ENCODE results near the gene FLT3LG. TPM values are rescaled to one million over a fixed set of nuclear protein-coding genes. Genes with fewer than 3 reads are reported as not detected.

FLT3LG gene
- total RNA-seq, 1 experiment from 2014 or later, result 6.5 TPM

DNA sequence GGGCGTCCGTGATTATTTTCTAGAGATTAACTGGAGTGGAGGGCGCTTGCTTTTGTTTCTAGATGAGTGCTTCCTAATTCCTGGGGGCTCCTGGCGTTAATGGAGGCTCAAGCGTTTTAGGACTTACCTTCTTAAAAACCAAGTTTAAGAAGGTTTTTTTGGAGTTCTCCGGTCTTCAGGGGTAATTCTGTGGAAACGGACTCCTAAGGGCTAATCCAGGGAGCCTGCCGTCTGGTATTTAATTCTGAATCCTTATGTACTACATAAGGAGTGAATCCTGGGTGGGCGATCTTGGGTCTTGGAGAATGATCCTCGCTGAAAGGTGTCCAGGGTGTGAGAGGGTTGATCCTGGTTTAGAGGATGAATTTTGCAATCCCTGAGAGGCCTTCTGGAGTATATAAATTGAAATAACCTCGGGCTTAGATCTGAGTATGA lies 22.6 kb downstream of the FLT3LG start:
- no peak for DNase-seq (ENCODE audit: low spot score)
- intact Hi-C loops (cut with micrococcal nuclease; ENCODE audit: unreplicated experiment), result loop anchor here (2.0 to 10.0 kb wide), 3 partner anchors 44 to 378 kb away; partner anchors contain the start of genes AKT1S1, ALDH16A1, PTOV1 and TBC1D17

DNA sequence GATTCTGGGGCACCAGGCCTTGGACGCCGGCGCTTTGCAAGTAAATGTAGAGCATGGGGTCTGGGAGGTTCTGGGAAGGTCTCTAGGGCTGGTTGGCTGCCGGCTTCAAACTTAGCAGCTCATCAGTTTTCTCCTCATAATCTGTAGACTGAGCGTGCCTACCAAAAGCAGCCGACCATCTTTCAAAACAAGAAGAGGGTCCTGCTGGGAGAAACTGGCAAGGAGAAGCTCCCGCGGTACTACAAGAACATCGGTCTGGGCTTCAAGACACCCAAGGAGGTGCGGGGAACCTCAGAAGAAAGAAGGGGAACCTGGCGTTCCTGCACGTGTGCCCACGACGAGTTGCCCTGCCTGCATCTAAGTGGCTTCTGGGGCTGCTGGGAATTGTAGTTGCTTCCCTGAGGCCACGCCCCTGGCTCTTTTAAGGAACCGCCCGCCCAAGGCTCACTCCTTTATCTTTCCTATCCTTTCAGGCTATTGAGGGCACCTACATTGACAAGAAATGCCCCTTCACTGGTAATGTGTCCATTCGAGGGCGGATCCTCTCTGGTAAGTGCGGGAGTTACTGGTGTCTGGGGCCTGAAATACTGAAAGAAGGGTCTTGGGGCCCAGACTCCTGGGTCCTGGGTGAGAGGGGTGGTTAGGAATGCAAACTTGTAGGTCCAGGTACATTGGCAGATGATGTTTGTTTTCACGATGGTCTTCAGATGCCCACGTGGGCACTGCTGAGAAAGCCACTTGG lies 23.2 kb downstream of the FLT3LG start:
- POLR2A ChIA-PET (ENCODE audit: low non-redundant PET), result no interaction called here
- intact Hi-C loops (cut with micrococcal nuclease; ENCODE audit: unreplicated experiment), result loop anchor here (2.0 to 10.0 kb wide), 3 partner anchors 44 to 378 kb away; partner anchors contain the start of genes AKT1S1, ALDH16A1, PTOV1 and TBC1D17
- no TSS peak for BruUV-seq (replicated peaks)

More for the DNA sequence above, 22.6 kb downstream of the FLT3LG start:
- no peaks in the 10 kb centered on the region for H3K27me3 ChIP-seq (replicated peaks; ENCODE audit: insufficient read depth, low read depth, low read length, poor library complexity)
- peak overlapping the region; percentile 99 for H3K27ac ChIP-seq (ENCODE audit: low read depth, low read length, poor library complexity, severe bottlenecking)
- peaks cover 33% of the 10 kb centered on the region for H3K4me1 ChIP-seq (ENCODE audit: insufficient read depth, low read length, poor library complexity, severe bottlenecking)
- H3K9me3 ChIP-seq (ENCODE audit: low read depth, low read length, poor library complexity, severe bottlenecking), result no peaks in the 10 kb centered on the region
- TF ChIP-seq, protein P1, sequence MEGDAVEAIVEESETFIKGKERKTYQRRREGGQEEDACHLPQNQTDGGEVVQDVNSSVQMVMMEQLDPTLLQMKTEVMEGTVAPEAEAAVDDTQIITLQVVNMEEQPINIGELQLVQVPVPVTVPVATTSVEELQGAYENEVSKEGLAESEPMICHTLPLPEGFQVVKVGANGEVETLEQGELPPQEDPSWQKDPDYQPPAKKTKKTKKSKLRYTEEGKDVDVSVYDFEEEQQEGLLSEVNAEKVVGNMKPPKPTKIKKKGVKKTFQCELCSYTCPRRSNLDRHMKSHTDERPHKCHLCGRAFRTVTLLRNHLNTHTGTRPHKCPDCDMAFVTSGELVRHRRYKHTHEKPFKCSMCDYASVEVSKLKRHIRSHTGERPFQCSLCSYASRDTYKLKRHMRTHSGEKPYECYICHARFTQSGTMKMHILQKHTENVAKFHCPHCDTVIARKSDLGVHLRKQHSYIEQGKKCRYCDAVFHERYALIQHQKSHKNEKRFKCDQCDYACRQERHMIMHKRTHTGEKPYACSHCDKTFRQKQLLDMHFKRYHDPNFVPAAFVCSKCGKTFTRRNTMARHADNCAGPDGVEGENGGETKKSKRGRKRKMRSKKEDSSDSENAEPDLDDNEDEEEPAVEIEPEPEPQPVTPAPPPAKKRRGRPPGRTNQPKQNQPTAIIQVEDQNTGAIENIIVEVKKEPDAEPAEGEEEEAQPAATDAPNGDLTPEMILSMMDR (conservative IDR thresholded peaks at IDR 0.05; ENCODE audit: low read depth, low read length), result no peak
- no peak for TF ChIP-seq EZH2 (IDR thresholded peaks at IDR 0.05; ENCODE audit: borderline replicate concordance, low read depth, low read length, poor library complexity, severe bottlenecking)
- ChIA-PET POLR2A (ENCODE audit: low non-redundant PET) (interaction anchor here (0.6 kb wide), 1 partner anchor 90 kb away, joined by 10 read pairs; no protein-coding TSS in a partner anchor), CTCF (interaction anchor here (1.0 kb wide), 2 partner anchors 10 to 74 kb away, joined by 5 to 6 read pairs; no protein-coding TSS in a partner anchor)
- TSS peak; percentile 78 for BruUV-seq (replicated peaks)
- peak overlapping the region; percentile 82 for H3K4me3 ChIP-seq (ENCODE audit: low read depth, low read length, poor library complexity, severe bottlenecking)
- peaks cover 55% of the 10 kb centered on the region for H3K36me3 ChIP-seq (ENCODE audit: insufficient read depth, low read length, poor library complexity, severe bottlenecking)

DNA sequence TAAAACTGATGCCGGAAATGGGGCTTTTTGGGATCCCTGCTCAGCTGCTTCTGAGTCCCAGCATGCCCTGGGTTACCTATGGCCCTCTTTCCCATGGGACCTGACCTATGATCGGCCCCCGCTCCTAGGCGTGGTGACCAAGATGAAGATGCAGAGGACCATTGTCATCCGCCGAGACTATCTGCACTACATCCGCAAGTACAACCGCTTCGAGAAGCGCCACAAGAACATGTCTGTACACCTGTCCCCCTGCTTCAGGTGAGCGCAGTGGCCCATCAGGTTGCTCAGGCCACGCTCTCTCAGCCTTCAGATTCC lies 23.7 kb downstream of the FLT3LG start:
- no peak for DNase-seq (ENCODE audit: low spot score)
- CTCF ChIA-PET, result no interaction called here
- TF ChIP-seq, protein P1 (conservative IDR thresholded peaks at IDR 0.05; ENCODE audit: low read depth, low read length), result no peak
- no peak for TF ChIP-seq EZH2 (IDR thresholded peaks at IDR 0.05; ENCODE audit: borderline replicate concordance, low read depth, low read length, poor library complexity, severe bottlenecking)
- no TSS peak for BruUV-seq (replicated peaks)
- intact Hi-C loops (cut with micrococcal nuclease; ENCODE audit: unreplicated experiment), result loop anchor here (2.0 to 10.0 kb wide), 3 partner anchors 45 to 377 kb away; partner anchors contain the start of genes AKT1S1, ALDH16A1, PTOV1 and TBC1D17
- H3K9me3 ChIP-seq (ENCODE audit: low read depth, low read length, poor library complexity, severe bottlenecking), result no peaks in the 10 kb centered on the region
- peaks cover 35% of the 10 kb centered on the region for H3K4me1 ChIP-seq (ENCODE audit: insufficient read depth, low read length, poor library complexity, severe bottlenecking)
- peak overlapping the region; percentile 82 for H3K4me3 ChIP-seq (ENCODE audit: low read depth, low read length, poor library complexity, severe bottlenecking)
- H3K27me3 ChIP-seq (replicated peaks; ENCODE audit: insufficient read depth, low read depth, low read length, poor library complexity), result no peaks in the 10 kb centered on the region
- POLR2A ChIA-PET (ENCODE audit: low non-redundant PET), result no interaction called here
- peak overlapping the region; percentile 99 for H3K27ac ChIP-seq (ENCODE audit: low read depth, low read length, poor library complexity, severe bottlenecking)
- H3K36me3 ChIP-seq (ENCODE audit: insufficient read depth, low read length, poor library complexity, severe bottlenecking), result peaks cover 44% of the 10 kb centered on the region

More for the DNA sequence above, 23.2 kb downstream of the FLT3LG start:
- CTCF ChIA-PET, result interaction anchor here (1.0 kb wide), 1 partner anchor 9 kb away, joined by 6 read pairs; no protein-coding TSS in a partner anchor
- H3K4me3 ChIP-seq (ENCODE audit: low read depth, low read length, poor library complexity, severe bottlenecking), result peak overlapping the region; percentile 82
- peaks cover 33% of the 10 kb centered on the region for H3K4me1 ChIP-seq (ENCODE audit: insufficient read depth, low read length, poor library complexity, severe bottlenecking)
- peaks cover 49% of the 10 kb centered on the region for H3K36me3 ChIP-seq (ENCODE audit: insufficient read depth, low read length, poor library complexity, severe bottlenecking)
- no peaks in the 10 kb centered on the region for H3K27me3 ChIP-seq (replicated peaks; ENCODE audit: insufficient read depth, low read depth, low read length, poor library complexity)
- DNase-seq (ENCODE audit: low spot score), result peak; percentile 87
- TF ChIP-seq, protein P1 (conservative IDR thresholded peaks at IDR 0.05; ENCODE audit: low read depth, low read length), result no peak
- no peak for TF ChIP-seq EZH2 (IDR thresholded peaks at IDR 0.05; ENCODE audit: borderline replicate concordance, low read depth, low read length, poor library complexity, severe bottlenecking)
- peak overlapping the region; percentile 99 for H3K27ac ChIP-seq (ENCODE audit: low read depth, low read length, poor library complexity, severe bottlenecking)
- H3K9me3 ChIP-seq (ENCODE audit: low read depth, low read length, poor library complexity, severe bottlenecking), result no peaks in the 10 kb centered on the region
